DOHH2 (cell line): Measurements from ENCODE around the gene PARL.

Experiments
- CTCF ChIP-seq: fragments of 200-600 bp; sonication (generic); IDR thresholded peaks from one replicate; pipeline ENCODE4 v1.5.1; 2014; ENCODE audit warnings: antibody characterized with exemption, mild to moderate bottlenecking, low read depth, low read length; ENCODE audit not compliant: poor library complexity, severe bottlenecking
- EZH2phosphoT487 ChIP-seq: fragments of 200-600 bp; sonication (generic); IDR thresholded peaks from 2 replicates; pipeline ENCODE4 v1.6.1; 2017; ENCODE audit warnings: borderline replicate concordance, mild to moderate bottlenecking, antibody characterized with exemption, low read length, moderate library complexity, mixed read lengths

- no peak for TF ChIP-seq CTCF
- no peak for TF ChIP-seq EZH2phosphoT487
Observed at GRCh38 chr3:183814240-183814639, 70.4 kb downstream of the PARL start.
